ENCODE data around the gene FBF1.

The FBF1 gene

GRCh38 chr17:75901727-75902126 is 39.1 kb downstream of the FBF1 start:
- H3K4me1 ChIP-seq: peaks cover 9% of the 10 kb centered on the region
- no peak overlapping the region for H3K4me3 ChIP-seq
- no peaks in the 10 kb centered on the region for H3K27me3 ChIP-seq (ENCODE audit: low read depth)
- in situ Hi-C loops (cut with MboI; ENCODE audit: low sequenced_read_pairs): loop anchor here (25.0 kb wide), 1 partner anchor 386 kb away; no protein-coding TSS in a partner anchor
- H3K9me3 ChIP-seq: no peaks in the 10 kb centered on the region
- H3K36me3 ChIP-seq (replicated peaks): peaks cover 57% of the 10 kb centered on the region
- no peak for DNase-seq (ENCODE audit: low spot score in 2 of 2)

DNA sequence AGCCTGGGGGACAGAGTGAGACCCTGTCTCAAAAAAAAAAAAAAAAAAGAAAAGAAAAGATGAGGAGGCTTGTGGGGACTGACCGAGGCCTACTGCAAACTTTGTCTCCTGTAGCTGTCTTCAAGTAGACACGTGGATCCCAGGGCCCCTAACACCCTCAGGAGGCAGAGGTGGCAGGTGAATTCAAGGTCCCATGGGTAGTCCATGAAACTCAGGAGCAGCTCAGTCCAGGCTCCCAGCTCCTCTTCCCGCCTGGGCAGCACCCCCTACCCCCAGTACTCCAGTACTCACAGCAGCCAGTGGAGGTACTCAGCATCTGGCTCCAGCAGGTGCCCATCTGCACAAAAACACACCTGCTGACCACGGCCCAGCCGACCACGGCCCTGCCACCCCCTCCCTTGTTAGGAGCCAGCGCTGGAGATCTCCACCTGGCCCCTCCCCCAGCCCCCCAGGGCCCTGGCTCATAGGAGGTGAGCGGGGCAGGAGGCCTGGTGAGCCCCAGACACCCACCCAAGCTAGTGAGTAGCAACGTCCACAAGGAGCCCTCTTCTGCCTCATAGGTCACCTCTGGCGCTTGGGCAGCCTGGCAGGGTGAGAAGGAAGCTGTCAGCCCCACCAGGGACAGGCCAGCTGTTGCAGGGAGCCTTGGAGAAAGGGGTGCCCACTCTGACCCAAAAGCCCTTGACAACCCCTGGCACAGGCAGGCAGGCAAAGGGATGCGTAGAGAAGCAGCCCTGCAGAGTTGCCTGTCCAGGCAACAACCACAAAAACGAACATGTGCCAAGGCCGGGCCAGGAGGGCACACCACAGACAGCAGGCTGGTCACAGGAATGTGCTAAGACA is 39.9 kb downstream of the FBF1 start:
- in situ Hi-C loops (cut with MboI; ENCODE audit: low sequenced_read_pairs): loop anchor here (25.0 kb wide), 1 partner anchor 386 kb away; no protein-coding TSS in a partner anchor
- H3K9me3 ChIP-seq: no peaks in the 10 kb centered on the region
- no peak for DNase-seq (ENCODE audit: low spot score in 2 of 2)
- H3K27me3 ChIP-seq (ENCODE audit: low read depth): no peaks in the 10 kb centered on the region
- no peak overlapping the region for H3K4me3 ChIP-seq
- peaks cover 9% of the 10 kb centered on the region for H3K4me1 ChIP-seq
- peaks cover 57% of the 10 kb centered on the region for H3K36me3 ChIP-seq (replicated peaks)

- in situ Hi-C loops (cut with MboI; ENCODE audit: low sequenced_read_pairs): loop anchor here (25.0 kb wide), 1 partner anchor 387 kb away; no protein-coding TSS in a partner anchor
- Histone ChIP-seq H3K4me3 (no peak overlapping the region), H3K27me3 (ENCODE audit: low read depth) (no peaks in the 10 kb centered on the region), H3K4me1 (peaks cover 9% of the 10 kb centered on the region), H3K9me3 (no peaks in the 10 kb centered on the region), H3K36me3 (replicated peaks) (peaks cover 57% of the 10 kb centered on the region)
- DNase-seq (ENCODE audit: low spot score in 2 of 2): no peak
Measured at GRCh38 chr17:75899767-75900468, 40.9 kb downstream of the FBF1 start.

- in situ Hi-C loops (cut with MboI; ENCODE audit: low sequenced_read_pairs): no loop called here
- Histone ChIP-seq H3K36me3 (replicated peaks) (peaks cover 57% of the 10 kb centered on the region), H3K4me1 (peaks cover 9% of the 10 kb centered on the region), H3K9me3 (no peaks in the 10 kb centered on the region), H3K4me3 (no peak overlapping the region), H3K27me3 (ENCODE audit: low read depth) (no peaks in the 10 kb centered on the region)
- no peak for DNase-seq (ENCODE audit: low spot score in 2 of 2)
Measured at GRCh38 chr17:75899353-75899752, 41.5 kb downstream of the FBF1 start.

GRCh38 chr17:75898791-75899190 is 42.1 kb downstream of the FBF1 start:
- in situ Hi-C loops (cut with MboI; ENCODE audit: low sequenced_read_pairs): no loop called here
- Histone ChIP-seq H3K9me3 (no peaks in the 10 kb centered on the region), H3K27me3 (ENCODE audit: low read depth) (no peaks in the 10 kb centered on the region), H3K4me3 (no peak overlapping the region), H3K36me3 (replicated peaks) (peaks cover 57% of the 10 kb centered on the region), H3K4me1 (peaks cover 8% of the 10 kb centered on the region)
- DNase-seq (ENCODE audit: low spot score in 2 of 2): no peak

DNA sequence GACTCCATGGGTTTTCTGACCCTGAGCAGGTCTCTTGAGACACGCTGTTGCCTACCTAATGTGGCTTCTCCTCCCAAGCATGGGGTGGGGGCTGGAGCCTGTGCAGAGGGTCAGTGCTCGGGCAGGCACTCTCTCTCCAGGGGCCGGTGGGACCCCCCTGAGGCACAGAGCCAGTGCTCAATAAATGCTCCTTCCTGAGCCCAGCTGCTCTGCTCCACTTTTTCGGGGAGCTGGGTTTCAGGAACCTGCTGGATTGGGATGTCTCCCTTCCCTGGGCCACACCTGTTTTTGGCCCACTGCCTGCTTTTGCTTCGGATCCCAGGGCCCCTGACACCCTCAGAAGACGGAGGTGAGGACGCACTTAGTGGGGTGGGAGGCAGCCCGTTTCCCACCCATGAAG is 42.8 kb downstream of the FBF1 start:
- peaks cover 57% of the 10 kb centered on the region for H3K36me3 ChIP-seq (replicated peaks)
- in situ Hi-C loops (cut with MboI; ENCODE audit: low sequenced_read_pairs): no loop called here
- H3K4me1 ChIP-seq: peaks cover 3% of the 10 kb centered on the region; the same call in 1 of the 2 replicates
- no peak overlapping the region for H3K4me3 ChIP-seq
- no peak for DNase-seq (ENCODE audit: low spot score in 2 of 2)
- no peaks in the 10 kb centered on the region for H3K9me3 ChIP-seq
- H3K27me3 ChIP-seq (ENCODE audit: low read depth): no peaks in the 10 kb centered on the region

- DNase-seq (ENCODE audit: low spot score in 2 of 2): no peak
- peaks cover 3% of the 10 kb centered on the region; the same call in 1 of the 2 replicates for H3K4me1 ChIP-seq
- in situ Hi-C loops (cut with MboI; ENCODE audit: low sequenced_read_pairs): no loop called here
- H3K27me3 ChIP-seq (ENCODE audit: low read depth): no peaks in the 10 kb centered on the region
- H3K4me3 ChIP-seq: peak overlapping the region; percentile 68
- no peaks in the 10 kb centered on the region for H3K9me3 ChIP-seq
- H3K36me3 ChIP-seq (replicated peaks): peaks cover 50% of the 10 kb centered on the region
Measured at GRCh38 chr17:75897160-75898019, 43.5 kb downstream of the FBF1 start.

DNA sequence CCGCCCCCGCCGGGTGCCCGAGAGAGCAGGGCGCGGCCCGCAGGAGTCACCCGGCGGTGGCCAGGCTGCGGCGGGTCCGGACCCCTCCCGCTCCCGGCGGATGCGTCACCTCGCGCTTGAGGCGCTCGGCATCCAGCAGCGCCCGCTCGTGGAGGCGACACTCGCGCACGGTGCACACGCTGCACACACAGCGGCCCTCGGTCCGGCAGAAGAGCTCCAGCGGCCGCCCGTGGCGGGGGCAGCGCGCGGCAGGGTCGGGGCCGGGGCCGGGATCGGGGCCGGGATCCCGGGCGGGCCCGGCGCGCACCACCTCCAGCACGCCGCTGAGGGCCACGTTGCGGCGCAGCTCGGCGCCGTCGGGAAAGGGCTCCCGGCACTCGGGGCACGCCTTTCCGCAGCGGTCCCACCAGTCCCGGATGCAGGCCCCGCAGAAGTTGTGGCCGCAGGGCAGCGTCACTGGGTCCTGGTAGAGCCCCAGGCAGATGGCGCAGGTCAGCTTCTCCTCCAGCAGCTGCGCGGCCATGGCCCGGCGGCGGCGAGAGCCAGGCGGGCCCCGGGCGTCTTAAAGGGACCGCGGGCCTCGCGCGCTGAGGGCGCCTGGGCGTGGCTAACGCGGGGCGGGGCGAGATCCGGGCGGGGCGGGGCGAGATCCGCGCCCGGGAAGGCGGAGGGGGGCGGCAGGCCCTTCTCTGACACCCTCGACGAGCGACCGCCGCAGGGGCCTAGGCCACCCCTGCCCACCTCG is 44.3 kb downstream of the FBF1 start, which contains the start of gene TRIM65:
Gene TRIM65 (minus strand): TSS at position 537 of the 745 bp plus-strand sequence. CDS start 14 bp downstream, at position 523.
- in situ Hi-C loops (cut with MboI; ENCODE audit: low sequenced_read_pairs): no loop called here
- DNase-seq (ENCODE audit: low spot score in 2 of 2): peak; percentile 69 to 82
- Histone ChIP-seq H3K27me3 (ENCODE audit: low read depth) (no peaks in the 10 kb centered on the region), H3K9me3 (no peaks in the 10 kb centered on the region), H3K4me1 (peaks cover 3% of the 10 kb centered on the region; the same call in 1 of the 2 replicates), H3K4me3 (peak within 1 kb of the TSS; percentile 68), H3K36me3 (replicated peaks) (peaks cover 45% of the 10 kb centered on the region)

GRCh38 chr17:75895370-75896155 is 45.3 kb downstream of the FBF1 start:
- Histone ChIP-seq H3K4me1 (peaks cover 3% of the 10 kb centered on the region; the same call in 1 of the 2 replicates), H3K27me3 (ENCODE audit: low read depth) (no peaks in the 10 kb centered on the region), H3K36me3 (replicated peaks) (peaks cover 45% of the 10 kb centered on the region), H3K4me3 (peak overlapping the region; percentile 68), H3K9me3 (no peaks in the 10 kb centered on the region)
- in situ Hi-C loops (cut with MboI; ENCODE audit: low sequenced_read_pairs): no loop called here
- peak in 1 of 2 experiments; percentile 71 for DNase-seq (ENCODE audit: low spot score in 2 of 2)

- Histone ChIP-seq H3K9me3 (no peaks in the 10 kb centered on the region), H3K36me3 (replicated peaks) (peaks cover 40% of the 10 kb centered on the region), H3K4me3 (no peak overlapping the region), H3K27me3 (ENCODE audit: low read depth) (no peaks in the 10 kb centered on the region), H3K4me1 (peaks cover 3% of the 10 kb centered on the region; the same call in 1 of the 2 replicates)
- DNase-seq (ENCODE audit: low spot score in 2 of 2): no peak
- in situ Hi-C loops (cut with MboI; ENCODE audit: low sequenced_read_pairs): no loop called here
Measured at GRCh38 chr17:75894049-75894733, 46.7 kb downstream of the FBF1 start.

DNA sequence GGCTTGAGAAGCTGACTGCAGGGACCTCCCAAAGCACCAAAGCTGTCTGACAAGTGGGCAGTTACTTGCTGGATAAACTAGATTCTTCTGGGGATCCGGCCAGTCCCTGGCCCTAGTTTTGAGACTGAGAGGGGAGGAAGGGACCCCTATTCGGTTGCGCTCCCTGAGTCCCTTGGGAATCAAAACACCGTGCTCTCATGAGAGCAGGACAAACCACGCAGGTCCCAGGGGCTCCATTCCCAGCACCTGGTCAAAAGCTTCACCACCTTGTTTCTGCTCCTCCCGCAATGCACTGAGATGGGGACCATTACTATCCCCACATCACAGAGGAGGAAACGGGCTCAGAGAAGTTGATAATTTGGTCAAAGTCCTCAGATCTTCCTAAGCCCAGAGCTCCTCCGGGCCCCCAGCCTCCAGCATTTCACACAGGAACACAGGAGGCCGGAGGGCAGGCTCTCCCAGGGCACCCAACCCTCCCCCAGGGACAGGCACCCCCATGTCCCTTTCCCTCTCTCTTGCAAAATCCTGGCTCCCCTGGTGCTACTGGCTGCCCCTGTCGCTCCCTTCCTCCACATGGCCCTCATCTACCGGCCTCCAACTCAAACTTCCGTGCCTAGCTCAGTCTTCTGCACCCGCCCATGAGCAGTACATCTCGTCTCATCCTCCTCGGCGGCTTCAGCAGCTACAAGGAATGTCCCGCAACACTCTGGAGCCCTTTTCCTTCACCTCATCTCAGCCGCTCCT is 47.4 kb downstream of the FBF1 start:
- Histone ChIP-seq H3K4me3 (no peak overlapping the region), H3K27me3 (ENCODE audit: low read depth) (no peaks in the 10 kb centered on the region), H3K4me1 (peaks cover 3% of the 10 kb centered on the region; the same call in 1 of the 2 replicates), H3K36me3 (replicated peaks) (peaks cover 33% of the 10 kb centered on the region), H3K9me3 (no peaks in the 10 kb centered on the region)
- in situ Hi-C loops (cut with MboI; ENCODE audit: low sequenced_read_pairs): no loop called here
- DNase-seq (ENCODE audit: low spot score in 2 of 2): no peak
